ENCODE data around the gene RAVER1.

- TF ChIP-seq CTCF (conservative IDR thresholded peaks at IDR 0.05; ENCODE audit: low read length) (no peak), EZH2phosphoT487 (IDR thresholded peaks at IDR 0.05; ENCODE audit: borderline replicate concordance, low read depth, low read length) (no peak)
Measured at GRCh38 chr19:10315335-10316214, 17.8 kb downstream of the RAVER1 start, which contains the start of gene FDX2.

Data from OCI-LY7 (cell line).